Pons (tissue), 1 donor: ENCODE measurements around the gene CENPX.
"Not testable (repeated sequence)": the region's sequence is repeated elsewhere in the genome, so short reads cannot be mapped to it uniquely, and the experiment has no call there.

Experiments used
- DNase-seq: peaks from one replicate; pipeline ENCODE4 v3.0.0-alpha.2; 2016; ENCODE audit warnings: low spot score

CENPX gene

DNA sequence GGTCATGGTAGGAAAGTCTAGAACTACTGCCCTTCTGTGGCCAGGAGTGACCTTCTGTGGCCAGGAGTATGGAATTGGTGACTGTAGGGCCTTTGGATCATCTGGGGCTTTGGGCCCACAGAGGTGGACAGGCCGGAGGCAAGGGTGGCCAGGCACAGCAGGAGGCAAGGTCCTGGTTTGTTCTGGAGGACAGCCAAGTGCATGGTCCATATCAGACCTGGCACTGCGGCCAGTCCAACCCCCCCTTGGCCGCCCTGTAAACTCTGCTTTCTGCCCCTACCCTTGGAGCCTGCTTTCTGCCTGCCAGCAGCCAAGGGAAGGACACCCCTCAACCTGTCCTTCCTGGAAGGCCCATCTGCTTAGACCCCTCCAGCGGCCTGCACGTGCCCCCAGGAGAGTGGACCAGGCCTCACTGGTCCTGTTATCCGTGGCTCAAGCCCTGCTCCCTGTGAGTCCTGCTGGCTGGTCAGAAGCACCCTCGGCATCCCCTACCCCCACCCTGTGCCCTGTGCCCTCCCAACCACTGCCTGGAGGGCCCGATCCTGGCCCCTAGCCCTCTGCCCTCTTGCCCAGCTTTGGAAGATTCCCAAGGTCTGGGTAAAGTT lies 17.1 kb upstream of the CENPX start:
- no peak for DNase-seq

DNA sequence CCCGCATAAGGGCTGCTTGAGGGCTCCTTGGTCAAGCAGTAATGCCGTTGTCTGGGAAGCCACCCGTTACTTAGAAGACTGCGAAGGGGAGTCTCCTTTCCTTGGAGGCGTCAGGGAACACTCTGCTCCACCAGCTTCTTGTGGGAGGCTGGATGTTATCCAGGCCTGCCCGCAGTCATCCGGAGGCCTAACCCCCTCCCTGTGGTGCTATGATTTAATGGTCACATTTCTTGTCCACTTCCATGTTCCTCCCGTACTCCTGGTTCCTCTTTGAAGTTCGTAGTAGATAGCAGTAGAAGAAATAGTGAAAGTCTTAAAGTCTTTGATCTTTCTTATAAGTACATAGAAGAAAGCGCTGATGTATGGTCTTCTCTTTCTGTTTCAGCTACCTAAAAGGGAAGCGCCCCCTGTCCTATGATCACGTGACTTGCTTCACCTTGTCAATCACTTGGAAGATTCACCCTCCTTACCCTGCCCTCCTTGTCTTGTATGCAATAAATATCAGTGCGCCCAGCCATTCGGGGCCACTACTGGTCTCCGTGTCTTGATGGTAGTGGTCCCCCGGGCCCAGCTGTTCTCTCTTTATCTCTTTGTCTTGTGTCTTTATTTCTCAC lies 16.2 kb upstream of the CENPX start:
- DNase-seq: not testable (repeated sequence)

DNA sequence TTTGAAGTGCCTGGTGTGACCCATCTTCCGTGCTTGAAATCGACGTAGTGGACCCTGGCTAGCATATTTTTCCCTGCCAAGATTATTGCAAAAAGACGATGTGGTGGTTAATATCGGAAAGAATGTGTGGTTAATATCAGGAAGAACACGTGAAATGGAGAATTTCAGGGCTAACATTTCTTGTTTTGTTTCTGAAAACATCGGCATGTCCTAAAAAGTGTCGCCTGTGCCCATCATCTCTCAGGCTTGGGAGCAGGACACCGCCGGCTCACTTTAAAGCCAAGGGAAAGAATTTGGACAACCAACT lies 15.2 kb upstream of the CENPX start:
- no peak for DNase-seq

DNA sequence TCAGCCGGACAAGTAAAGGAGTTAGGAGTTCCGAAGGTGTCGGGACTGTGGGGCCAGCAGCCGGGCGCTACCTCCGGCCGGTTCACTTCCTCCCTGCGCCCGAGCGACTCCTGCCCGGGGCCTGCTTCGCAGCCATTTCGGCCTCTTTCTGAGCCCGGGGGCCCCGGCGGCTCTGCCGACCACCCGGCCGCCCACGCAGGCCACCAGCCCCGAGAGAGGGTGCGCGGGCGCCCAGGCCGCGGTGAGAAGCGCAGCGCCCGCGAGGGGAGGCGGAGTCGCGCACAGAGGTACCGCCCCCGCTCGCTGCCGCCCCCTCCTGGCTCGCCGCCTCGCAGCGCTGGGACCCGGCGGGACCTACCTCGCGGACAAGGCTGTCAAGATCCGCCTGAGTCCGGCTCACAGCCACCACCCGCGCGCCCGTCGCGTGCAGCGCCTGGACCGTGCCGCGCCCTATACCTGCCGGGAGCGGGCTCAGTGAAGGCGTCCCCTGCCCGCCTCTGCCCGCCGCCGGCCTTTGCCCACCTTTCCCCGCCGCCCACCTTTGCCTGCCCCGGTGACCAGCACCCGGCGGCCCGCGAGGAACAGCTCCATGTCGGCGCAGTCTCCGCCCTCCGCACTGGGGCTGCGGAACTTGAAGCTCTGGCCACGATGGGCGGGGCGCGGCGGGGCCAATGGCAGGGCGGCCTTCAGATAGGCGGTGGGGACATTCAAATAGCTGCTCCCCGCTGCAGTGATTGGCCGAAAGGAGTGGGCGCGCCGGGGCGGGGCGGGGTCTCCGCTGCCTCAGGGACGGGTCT lies 14.6 kb upstream of the CENPX start, which contains the start of gene DCXR:
Gene DCXR (minus strand): TSS at position 606 of the 797 bp plus-strand sequence. CDS start 15 bp downstream, at position 591.
- DNase-seq: peak; percentile 94

DNA sequence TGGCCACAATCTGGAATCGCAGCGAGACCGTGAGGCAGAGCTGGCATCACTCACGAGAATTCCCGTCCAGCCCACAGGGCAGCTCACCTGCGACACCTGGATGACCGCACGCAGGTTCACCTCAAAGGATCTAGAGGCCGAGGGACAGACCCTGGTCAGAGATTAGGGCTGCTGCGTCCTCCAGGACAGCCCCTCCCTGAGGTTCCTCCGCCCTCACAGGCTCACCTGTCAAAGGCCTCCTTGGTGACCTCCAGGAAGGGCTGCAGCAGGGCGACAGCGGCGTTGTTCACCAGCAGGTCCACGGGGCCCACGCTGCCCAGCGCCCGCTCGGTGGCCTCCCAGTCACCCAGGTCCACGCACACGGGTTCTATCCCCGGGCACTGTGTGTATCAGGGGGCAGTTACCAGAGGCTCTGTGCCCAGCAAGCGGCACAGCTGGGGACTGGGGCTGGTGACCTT lies 14.0 kb upstream of the CENPX start:
- no peak for DNase-seq

DNA sequence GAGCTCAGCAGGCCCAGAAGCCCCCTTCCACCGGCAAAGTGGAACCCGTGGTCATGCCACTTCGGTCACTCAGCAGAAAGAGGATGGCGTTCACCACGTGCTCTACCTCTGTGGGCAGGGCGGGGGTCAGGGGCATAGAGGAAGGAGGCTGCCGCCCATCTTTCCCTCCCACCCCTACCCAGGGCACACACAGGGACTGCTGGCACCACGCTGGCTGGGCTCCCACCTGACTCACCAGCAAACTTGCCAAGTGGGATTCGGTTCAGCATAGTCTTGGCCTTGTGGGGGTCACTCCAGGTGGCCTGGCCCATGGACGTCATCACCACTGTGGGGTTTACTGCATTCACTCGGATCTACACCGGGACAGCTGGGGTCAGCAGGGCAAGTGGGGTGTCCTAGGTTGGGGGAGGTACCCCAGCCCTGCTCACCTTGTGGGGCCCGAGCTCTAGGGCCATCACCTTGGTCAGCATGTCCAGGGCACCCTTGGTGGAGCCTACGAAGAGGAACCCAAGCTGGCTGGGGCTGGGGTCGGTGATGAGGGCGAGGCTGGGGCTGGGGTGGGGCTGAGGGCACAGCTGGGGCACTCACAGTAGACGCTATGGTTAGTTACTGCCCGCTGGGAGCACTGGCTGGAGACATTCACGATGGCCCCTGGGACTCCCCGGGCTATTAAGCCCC lies 13.4 kb upstream of the CENPX start:
- no peak for DNase-seq

DNA sequence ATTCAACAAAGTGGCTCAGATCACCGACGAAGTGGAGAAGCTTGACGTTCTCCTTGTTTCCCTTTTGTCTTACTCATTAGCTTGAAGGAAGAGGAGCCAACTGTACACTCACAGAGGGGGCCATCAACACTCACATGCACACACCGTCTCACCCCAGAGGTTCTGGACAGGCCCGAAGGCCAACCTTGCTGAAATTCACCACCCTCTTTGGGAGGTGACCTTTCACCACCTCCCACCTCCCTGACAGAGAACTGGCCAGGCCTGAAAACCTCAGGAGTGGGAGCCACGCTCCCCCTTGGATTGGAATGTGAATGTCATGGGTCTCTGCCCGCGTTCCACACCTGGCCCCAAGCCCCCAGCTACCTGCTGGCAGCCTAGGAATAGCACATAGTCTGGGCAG lies 12.8 kb upstream of the CENPX start:
- DNase-seq: no peak

DNA sequence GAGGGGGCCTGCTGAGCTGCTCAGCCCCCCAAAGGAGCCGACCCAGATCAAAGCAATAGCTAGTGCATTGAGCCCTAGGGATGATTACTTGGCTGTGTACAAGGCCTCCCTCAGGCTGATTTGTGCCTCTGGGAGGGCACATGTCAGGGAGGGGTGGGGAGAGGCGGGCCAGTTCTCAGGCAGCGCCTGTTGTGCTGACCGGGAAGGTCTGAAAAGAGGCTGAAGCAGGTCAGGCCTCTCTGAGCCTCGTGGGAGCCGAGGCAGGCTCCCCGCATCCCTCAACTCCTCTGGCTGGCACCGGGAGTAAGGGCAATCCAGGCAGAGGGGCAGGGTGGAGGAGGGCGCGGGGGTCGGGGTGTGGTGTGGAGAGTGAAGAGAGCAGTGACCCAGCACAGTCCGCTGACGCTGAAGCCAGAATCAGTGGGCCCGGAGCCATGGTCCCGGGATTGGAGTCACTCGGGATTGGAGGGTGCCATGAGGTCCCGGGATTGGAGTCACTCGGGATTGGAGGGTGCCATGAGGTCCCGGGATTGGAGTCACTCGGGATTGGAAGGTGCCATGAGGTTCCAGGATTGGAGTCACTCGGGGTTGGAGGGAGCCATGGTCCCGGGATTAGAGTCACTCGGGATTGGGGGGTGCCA lies 11.8 kb upstream of the CENPX start:
- DNase-seq: no peak

DNA sequence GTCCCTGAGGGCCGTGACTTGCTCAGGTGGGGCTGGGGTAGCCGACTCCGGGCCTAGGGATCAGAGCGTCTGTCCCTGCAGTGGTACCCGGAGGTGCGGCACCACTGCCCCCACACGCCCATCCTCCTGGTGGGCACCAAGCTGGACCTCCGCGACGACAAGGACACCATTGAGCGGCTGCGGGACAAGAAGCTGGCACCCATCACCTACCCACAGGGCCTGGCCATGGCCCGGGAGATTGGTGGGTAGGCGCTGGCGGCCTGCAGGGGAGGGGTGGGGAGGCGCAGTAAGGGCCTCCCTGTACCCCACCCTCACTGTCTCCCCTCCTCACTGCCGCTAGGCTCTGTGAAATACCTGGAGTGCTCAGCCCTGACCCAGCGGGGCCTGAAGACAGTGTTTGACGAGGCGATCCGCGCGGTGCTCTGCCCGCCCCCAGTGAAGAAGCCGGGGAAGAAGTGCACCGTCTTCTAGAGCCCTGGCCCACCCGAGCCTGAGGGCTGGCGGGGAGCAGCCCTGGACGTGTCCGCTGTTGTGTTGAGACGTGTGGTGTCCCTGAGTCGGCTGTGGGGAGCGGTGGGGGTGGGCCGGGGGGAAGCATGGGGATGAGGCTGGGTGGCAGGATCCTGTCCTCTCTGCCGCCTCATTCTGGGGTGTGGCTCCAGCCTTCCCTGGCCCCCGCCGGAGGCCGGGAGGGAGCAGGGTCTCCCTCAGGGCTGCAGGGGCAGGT lies 10.8 kb upstream of the CENPX start:
- DNase-seq: no peak

DNA sequence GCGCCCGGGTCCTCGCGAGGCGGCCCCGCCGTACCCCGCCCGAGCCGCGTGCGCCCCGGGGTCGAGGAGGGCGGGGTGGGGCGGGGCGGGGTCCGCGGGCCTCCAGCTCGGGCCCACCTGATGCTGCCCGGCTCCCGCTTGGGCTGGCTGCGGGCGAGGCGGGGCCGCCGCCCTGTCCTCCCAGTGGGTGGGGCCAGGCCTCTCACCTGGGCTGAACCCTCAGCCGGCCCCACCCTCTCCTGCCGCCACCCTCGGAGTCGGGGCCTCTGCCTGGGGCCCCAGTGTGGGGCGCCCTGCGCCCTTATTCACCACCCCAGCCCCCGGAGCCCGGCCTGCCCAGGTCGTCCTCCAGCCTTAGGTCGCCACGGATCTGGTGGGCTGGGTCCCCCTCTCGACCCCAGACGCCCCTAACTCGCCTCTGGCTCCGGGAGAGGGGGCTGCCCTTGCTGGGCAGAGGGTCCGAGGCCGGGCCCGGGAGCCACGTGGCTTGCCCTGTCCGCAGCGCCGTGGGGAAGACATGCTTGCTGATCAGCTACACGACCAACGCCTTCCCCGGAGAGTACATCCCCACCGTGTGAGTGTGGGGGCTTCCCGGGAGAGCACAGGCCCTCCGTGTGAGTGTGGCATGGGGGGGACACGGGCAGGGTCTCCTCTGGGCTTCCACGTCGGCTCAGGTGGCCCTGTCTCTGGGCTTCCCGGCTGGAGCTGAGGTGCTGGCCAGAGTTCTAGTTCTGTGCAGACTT lies 9.4 kb upstream of the CENPX start:
- DNase-seq: no peak

DNA sequence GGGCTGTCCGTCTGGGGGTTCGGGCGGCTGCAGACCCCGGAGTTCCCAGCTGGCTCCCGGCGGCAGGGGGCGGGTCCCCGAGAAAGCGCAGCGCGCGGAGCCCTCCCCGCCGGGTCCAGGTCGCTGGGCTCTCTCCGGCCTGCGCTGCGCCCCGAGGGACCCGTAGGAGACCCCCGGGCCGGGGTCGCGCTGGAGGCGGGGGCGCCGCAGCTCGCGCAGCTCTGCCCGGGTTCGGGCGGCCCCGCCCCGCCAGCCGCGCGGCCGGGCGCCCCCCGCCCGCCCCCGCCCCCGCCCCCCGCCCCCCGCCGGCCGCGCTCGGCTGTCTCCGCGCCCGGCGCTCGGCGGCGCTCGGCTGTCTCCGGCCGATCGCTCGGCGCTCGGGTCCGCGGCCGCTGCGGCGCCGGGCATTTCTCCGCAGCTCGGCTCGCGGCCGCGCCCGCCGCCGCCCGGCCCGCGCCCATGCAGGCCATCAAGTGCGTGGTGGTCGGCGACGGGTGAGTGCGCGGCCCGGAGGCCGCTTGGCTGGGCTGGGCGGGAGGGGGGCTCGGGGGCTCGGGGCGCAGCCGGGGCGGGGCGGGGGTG lies 8.7 kb upstream of the CENPX start, which contains the start of gene RAC3:
Gene RAC3 (plus strand): TSS at position 376 of the 582 bp plus-strand sequence. CDS start 84 bp downstream, at position 460.
- DNase-seq: no peak

DNA sequence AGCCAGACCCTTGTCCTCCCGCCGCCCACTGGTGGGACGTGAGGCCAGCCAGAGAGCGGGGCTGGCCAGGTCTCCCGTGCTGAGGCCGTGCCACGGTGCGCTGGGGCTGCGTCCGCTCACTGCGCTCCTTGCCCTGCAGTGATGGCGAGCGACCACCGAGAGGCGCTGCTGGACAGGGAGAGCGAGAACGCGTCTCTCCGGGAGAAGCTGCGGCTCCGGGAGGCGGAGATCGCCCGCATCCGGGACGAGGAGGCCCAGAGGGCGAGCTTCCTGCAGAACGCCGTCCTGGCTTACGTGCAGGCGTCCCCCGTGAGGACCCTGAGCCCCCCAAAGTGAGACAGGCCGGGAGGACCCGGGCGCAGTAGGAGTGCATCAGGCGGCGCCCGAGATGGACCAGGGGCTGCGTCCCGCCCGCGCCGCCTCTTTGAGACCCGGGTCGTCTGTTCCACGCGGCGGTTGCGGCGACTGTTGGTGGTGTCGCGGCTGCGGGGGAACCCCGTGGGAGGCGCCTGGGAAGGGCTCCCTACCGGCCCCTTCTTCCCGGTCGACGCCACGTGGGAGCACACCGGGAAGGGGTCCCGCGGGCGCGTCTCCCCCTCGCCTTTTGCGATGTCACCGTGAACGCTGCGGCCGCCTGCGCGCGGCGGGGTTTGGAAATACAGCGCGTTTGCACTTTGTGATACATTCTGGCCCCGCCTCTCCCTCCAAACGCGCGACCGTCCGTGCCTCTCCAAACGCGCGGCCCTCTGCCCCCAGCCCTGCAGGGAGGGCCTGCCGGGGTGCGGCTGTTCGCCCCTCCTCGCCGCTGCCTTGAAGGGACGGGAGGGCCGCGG lies 8.0 kb upstream of the CENPX start:
- peak; percentile 56 for DNase-seq

DNA sequence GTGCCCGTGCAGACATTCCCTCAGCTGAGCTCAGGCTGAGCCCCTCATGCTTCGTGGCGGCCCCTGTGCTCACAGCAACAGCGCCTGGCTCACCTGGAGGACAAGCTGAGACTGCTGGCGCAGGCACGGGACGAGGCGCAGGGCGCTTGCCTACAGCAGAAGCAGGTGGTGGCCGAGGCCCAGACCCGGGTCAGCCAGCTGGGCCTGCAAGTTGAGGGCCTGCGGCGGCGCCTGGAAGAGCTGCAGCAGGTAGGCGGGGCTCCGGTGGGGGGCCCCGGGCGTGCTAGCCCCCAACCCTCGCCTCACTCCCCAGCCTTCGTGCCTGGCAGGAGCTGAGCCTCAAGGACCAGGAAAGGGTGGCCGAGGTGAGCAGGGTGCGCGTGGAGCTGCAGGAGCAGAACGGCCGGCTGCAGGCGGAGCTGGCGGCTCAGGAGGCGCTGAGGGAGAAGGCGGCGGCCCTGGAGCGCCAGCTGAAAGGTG lies 7.4 kb upstream of the CENPX start:
- no peak for DNase-seq

DNA sequence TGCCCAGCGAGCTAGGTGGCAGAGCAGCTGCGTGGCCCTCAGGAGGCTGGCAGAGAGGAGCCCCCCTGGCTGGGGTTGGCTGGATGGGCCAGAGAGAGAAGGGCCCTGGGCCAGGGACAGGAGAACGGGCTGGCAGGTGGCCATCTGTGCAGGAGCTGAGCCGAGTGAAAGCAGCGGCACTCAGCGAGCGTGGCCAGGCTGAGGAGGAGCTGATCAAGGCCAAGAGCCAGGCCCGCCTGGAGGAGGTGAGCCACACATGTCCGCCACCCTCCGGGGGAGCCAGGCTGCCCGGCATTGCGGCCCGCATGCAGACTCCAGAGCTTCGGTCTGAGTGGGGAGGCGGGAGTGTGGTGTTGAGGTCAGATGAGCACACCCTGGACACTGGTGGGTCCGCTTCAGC lies 6.7 kb upstream of the CENPX start:
- no peak for DNase-seq

DNA sequence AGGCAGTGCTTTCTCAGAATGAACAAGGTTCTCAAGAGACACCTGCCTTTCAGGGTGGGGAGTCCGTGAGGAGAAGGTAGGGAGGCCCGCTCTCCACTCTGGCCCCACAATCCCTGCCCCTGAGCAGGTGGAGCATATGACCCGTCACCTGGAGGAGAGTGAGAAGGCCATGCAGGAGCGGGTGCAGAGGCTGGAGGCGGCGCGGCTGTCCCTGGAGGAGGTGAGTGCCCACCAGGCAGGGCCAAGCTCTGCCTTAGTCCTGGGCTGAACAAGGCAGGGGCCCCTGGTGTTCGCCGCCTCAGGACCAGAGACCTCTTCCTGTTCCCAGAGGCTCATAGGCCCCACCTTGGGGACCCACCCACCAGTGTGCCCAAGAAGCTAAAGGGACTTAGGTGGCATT lies 6.3 kb upstream of the CENPX start:
- DNase-seq: no peak

DNA sequence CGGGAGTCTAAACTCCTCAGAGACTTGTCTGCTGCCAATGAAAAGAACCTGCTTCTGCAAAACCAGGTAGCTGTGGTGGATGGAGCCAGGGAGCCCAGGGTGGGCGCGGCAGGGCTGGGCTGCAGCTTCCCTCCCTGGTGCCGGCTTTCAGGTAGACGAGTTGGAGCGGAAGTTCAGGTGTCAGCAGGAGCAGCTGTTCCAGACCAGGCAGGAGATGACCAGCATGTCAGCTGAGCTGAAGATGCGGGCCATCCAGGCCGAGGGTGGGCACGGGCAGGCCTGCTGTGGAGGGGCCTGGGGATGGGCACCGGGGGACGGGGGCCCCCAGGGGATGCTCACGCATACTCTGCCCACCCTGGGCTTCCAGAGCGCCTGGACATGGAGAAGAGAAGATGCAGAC lies 5.6 kb upstream of the CENPX start:
- no peak for DNase-seq

DNA sequence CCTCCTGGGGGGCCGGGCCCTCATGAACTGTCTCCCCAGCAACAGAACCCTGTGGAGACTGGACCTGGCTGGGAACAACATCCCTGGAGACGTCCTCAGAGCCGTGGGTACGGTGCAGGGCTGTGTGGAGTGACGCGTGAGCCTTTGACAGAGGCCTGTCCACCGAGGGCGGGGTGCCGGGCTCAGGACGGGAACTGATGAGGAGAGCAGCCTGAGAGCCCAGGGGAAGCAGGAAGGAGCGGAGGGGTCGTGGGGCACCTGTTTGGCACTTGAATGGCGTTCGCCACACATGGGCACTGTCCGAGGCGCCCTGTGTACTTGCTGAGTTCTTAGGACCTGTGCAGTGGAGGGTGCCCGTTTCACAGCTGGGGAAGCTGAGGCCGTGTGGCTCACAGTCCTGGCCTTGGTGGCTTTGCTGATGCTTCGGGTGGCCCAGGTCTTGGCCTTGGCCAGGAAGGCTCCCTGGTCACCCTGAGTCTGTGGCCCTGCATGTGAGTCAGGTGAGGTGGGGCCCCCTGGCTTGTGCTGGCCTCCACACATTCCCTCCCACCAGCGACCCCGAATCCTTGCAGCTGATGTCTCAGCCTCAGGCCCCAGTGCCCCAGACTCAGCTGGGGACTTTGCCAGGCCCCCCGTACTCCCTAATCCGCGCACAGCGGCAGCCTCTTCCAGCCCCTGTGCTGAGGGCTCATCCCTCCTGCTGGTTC lies 2.9 kb upstream of the CENPX start:
- no peak for DNase-seq

DNA sequence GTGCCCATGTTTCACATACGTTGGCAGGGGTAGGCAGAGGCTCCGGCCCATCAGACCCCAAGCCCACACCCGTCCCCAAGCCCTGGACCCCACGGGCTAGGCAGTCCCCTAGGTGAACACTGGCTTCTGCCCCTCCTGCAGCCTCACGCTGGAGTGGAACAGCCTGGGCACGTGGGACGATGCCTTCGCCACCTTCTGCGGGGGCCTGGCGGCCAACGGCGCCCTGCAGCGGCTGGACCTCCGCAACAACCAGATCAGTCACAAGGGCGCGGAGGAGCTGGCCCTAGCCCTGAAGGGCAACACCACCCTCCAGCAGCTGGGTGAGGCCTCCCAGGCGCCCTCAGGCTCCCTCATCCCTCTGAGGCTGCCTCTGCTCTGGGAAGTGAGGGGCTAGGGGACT lies 2.2 kb upstream of the CENPX start:
- no peak for DNase-seq
